NCI-H2029 treated with DMSO at 0.1 percent for 48 hours (cell line): ENCODE results near the gene ART5.
"Not testable (repeated sequence)": the region's sequence is repeated elsewhere in the genome, so short reads cannot be mapped to it uniquely, and the experiment has no call there.

Experiments
- DNase-seq: peaks from one replicate; lab custom pipeline; 2025; lab: John Stamatoyannopoulos, UW

ART5 gene

DNA sequence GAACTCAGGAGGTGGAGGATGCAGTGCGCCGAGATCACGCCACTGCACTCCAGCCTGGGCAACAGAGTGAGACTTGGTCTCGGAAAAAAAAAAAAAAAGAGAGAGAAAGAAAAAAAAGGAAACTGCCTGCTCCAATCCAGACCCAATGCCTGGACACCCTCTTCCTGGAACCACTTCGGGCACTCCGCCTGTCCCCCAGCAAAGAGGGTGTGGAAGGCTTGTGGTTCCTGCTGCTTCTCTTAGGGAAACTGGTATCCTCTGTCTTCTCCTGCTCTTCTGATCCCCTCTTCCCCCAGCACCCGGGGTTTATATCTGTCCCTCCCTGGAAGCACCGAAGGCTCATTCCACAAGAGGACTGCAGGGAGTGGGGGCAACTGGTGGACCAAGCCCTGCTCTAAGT lies 16.5 kb upstream of the ART5 start:
- no peak for DNase-seq

DNA sequence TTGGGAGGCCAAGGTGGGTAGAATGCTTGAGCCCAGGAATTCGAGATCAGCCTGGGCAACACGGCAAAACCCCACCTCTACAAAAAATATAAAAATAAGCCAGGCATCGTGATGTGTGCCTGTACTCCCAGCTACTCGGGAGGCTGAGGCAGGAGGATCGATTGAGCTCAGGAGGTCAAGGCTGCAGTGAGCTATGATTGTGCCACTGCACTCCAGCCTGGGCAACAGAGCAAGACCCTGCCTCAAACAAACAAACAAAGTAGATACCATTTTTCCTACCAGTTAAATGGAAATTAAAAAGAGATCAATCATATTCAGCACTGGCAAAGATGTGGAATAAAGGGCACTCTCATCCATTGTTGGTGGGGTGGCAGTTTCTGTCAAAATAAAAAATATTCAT lies 15.5 kb upstream of the ART5 start:
- not testable (repeated sequence) for DNase-seq

DNA sequence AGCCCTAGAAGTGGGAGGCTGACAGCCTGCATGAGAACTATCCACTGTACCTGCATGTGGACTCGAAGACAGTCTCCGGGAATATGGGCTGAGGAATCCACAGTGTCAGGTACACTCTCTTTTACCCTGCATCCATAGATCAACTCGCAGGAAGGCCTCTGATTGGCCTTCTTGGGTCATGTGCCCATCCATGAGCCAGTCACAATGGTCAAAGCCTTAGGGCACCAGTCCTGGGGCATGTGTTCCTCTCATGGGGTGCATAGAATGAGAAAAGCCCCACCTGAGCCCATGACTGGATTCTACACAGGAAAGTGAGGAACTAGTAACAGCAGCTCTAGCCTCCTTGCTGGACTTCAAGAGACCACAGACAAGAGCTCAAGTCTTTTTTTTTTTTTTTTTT lies 13.8 kb upstream of the ART5 start:
- DNase-seq, result no peak

DNA sequence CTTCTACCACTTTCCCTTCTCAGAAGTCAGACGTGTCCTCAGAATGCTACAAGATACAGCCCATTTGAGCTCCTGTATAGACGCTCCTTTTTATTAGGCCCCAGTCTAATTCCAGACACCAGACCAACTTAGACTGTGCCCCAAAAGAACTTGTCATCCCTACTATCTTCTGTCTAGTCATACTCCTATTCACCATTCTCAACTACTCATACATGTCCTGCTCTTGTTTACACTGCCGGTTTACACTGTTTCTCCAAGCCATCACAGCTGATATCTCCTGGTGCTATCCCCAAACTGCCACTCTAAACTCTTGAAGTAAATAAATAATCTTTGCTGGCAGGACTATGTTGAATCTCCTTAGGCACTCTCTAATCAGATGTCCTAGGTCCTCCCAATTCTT lies 10.7 kb upstream of the ART5 start:
- DNase-seq, result not testable (repeated sequence)

DNA sequence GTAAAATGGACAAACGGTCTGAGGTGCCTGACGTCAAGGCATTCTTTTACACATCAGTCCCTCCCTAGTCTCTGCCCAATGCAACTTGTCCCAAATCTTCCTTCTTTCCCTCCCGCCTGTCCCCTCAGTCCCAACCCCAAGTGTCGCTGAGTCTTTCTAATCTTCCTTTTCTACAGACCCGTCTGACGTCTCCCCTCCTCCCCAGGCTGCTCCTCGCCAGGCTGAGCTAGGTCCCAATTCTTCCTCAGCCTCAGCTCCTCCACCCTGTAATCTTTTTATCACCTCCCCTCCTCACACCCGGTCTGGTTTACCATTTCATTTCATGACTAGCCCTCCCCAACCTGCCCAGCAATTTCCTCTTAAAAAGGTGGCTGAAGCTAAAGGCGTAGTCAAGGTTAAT lies 7.6 kb upstream of the ART5 start:
- not testable (repeated sequence) for DNase-seq

DNA sequence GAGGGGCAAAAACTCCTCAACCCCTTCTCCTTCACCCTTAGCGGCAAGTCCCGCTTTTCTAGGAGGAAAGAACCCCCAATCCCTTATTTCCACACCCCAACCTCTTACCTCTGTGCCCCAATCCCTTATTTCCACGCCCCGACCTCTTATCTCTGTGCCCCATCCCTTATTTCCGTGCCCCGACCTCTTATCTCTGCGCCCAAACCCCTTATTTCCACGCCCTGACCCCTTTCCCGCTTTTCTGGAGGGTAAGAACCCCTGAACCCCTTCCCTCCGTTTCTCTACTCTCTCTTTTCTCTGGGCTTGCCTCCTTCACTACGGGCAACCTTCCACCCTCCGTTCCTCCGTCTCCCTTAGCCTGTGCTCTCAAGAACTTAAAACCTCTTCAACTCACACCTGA lies 7.1 kb upstream of the ART5 start:
- DNase-seq, result not testable (repeated sequence)

DNA sequence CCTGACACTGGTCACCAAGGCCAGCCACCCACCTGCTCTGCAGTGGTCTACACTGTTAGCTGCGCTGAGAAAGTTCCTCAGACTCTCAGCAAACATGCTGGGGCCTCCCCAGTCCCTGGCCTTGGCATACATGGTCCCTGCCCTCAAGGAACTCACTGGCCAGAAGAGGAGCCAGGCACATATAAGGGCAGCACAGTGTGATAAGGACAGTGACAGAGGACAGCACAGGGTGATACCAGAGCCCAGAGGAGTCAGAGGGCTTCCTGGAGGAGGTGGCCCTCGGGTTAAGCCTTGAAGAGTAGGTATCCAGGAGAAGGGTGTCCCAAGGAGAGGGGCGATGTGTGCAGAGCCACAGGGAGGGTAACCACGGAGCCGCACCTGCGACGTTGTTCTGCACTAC lies 3.8 kb upstream of the ART5 start:
- no peak for DNase-seq

DNA sequence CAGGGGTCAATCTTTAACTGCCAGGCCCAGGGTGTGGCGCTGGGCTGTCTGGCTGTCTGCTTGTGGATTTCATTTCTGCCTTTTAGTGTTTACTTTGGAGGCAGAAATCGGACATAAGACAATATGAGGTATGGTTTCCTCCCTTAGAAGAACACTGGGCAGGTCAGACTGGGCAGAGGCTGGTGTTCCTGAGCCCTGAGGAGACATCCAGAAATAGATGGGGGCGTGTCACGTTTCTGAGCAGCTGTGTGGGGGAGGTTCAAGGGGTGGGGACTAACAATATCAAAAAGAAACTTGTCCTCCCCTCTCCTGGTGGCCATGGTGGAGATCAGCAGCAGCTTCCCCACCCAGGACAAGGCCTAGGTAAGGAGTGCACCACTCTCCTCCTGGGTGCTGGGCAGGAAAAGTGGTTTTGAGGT lies 3.0 kb upstream of the ART5 start, which contains the start of gene ART1:
ART1 (plus strand) TSS at position 312 of the 419 bp plus-strand sequence. CDS start 14,086 bp downstream, outside the sequence.
- DNase-seq, result no peak

DNA sequence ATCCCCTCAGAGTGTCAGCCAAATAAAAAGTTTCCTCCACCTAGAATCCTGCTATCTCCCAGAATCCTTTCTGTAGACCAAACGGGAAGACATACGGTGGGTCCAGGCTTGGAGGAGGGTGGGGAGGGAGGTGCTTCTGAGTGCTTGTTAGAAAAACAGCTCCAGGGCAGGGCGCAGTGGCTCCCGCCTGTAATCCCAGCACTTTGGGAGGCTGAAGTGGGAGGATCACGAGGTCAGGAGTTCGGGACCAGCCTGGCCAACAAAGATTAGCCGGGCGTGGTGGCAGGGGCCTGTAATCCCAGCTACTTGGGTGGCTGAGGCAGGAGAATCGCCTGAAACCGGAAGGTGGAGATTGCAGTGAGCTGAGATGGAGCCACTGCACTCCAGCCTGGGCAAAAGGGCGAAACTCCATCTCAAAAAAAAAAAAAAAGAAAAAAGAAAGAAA lies 1.3 kb upstream of the ART5 start:
- not testable (repeated sequence) for DNase-seq

DNA sequence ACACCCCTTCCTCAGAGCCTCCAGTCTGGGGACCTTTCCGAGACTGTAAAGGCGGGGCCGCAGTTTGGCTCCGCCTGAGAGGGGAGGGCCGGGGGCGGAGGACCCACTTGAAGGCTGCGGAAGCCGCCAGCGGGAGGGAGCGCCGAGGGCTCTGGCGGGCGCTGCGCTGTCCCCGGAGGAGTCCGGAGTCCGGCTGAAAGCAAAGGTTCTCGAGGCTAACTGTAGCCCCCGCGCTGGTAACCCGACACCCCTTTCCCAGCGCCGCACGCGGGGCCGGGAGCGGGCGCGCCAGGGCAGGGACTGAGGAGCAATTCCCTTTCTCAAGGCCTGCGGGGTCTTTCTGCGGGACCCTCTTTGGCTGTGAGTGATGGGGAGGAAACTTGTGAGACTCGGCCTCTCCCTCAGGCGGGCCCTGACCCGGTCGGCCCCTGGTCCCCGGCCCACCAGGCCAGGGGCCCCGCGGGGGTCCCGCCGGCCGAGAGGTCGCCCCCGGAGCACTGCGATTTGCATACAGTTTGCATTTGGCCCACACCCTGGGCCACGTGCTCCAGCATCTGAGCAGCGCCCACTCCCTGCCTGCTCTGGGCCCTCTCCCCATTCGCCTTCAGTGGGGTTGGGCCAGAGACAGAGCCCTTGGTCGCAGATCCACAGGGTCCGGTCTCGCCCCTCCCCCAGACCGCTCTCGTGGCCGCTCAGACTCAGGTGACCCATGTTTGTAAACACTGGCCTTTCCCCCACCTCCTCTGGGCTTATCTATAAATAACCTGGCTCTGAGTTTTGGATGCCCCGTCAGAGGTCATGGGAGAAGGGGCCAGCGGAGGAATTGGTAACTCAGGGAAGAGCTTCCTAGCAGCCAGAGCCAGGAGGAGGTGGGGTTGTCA lies 519 bp upstream of the ART5 start:
- no peak for DNase-seq

DNA sequence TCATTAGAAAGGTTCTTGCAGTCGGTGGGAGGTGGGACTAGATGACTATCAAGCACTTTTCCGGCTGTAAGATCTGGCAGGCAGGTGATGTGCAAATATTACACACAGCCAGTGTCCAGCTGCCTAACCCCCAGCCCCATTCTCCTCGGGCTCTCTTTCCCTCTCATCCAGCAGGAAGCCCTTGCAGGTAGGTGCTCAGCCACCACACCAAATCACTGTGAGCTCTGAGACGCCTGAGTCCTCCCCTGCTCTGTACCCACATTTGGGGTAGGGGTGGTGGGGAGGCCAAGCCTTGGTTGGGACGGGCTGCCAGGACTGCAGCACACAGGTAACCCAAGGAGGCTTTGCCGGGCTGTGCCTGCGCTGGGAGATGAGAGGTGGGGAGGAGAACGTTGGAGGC lies 601 bp downstream of the ART5 start:
- no peak for DNase-seq

DNA sequence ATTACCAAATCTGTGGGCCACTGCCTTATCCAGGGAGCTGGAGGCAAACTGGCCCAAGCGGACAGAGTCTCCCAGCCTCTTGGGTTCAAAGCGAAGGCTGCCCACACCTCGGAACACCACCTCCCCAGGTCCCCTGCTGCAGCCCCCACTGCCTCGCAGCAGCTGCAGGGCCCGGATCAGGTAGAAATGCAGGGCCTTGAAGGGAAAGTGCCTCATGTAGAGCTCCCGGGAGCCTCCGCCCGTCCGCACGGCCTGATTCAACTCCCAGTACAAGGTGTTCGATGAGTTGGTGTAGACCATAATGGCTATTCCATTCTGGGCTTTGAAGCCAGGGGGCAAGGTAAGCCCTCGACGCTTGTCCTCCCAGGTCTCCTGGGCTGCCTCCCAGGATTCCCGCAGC lies 2.0 kb downstream of the ART5 start:
- DNase-seq, result no peak

DNA sequence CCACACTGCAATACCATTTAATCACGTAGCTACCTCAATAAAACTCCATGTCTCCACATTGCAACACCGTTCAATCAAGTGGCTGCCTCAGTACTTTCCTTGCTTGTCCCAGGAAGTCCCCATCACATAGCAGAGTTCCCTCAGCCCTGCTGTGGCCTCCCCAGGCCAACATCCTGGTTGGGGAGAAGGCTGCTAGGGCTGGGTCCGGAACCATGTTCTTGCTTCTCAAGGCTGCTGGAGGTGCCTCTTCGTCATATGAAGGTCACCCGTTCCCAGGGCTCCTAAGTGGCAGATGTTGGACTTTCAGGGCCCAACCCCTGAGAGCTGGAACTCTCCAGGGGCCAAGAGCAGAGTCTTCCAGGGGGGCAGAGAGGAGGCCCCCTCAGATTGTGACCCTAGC lies 3.3 kb downstream of the ART5 start:
- no peak for DNase-seq

DNA sequence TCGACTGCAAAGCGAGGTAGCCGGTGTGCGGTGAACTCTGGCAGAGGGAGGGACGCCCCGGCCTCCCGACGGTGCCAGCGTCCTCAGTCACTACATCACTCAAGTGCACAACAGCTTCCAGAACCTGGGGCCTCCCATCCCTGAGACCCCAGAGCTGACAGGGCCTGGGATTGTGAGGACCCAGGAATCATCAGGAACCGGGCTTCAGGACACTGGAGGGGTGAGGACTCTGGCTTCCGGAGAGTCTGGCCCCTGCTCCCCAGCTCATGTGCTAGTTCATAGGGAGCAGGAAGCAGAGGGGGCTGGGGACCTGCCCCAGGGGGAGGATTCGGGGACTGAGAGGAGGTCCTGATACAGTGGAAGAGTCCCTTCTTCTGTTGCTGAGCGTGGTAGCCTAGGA lies 4.6 kb downstream of the ART5 start:
- DNase-seq, result no peak

DNA sequence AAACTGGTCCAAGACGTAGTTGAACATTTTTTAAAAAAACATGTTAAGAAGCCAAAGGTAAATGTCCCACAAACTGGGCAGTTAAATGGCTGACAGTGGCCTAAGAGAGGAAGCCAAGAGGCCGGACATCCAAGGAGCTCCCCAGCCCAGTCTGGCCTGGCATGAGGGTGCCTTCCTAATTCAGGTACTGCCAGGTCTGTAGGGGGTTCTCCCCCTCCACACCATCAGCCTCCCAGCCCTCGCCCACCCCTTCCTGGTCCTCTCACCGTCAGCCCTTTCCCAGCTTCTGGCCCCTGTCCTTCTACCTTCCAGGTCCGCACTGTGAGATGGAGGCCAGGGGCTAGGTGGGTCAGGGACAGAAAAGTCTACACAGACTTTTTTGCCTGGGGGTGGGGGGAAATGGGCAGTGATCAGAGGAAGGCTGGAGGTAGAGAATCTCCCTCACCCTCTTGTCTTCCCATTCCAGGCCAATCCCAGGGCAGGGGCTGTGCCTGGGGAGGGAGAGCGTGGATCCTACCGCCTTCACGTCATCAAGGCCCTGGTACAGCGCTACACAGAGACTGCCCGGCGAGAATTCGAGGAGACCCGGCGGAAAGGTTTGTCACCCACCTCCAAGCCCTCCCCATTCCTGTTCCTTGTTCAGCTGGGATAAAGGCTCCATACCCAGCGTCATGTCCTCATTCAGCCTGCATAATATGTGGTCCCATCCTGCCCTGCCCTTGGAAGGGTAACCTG lies 6.0 kb downstream of the ART5 start:
- DNase-seq, result no peak

DNA sequence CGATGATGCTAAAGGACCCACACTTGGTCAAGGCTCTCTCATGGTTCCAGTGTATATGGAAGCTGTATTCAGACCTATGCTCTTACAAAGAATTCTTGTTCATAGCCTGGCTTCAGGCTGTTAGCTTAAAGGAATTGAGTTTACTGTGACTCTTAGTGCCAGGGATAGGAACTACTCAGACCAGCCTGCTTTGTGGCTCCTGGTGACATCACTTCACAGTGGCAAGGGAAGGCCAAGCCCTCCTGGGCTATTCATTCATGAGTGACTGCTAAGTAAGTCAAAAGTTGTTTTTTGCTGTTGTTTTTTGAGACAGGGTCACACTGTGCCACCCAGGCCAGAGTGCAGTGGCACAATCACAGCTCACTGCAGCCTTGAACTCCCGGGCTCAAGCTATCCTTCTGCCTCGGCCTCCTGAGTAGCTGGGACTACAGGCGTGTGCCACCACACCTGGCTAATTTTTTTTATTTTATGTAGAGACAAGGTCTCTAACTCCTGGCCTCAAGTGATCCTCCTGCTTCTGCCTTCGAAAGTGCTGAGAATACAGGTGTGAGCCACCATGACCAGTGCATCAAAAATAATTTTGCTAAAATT lies 9.6 kb downstream of the ART5 start:
- DNase-seq, result no peak

DNA sequence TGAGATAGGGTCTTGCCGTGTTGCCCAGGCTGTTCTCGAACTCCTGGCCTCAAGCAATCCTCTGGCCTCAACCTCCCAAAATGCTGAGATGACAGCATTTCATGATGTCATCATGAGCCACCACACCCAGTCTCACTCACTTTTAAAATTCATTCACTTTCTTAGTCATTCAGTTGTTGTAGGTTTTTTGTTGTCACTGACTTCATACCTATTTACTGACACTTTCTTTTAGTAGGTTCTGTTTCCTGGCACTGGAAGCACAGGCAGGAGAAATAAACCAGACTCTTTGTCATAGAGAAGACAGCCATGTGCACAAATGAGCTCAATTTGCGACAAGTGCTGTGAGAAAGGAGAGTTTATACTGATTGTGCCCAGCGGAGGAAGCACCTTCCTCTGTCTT lies 10.5 kb downstream of the ART5 start:
- no peak for DNase-seq

DNA sequence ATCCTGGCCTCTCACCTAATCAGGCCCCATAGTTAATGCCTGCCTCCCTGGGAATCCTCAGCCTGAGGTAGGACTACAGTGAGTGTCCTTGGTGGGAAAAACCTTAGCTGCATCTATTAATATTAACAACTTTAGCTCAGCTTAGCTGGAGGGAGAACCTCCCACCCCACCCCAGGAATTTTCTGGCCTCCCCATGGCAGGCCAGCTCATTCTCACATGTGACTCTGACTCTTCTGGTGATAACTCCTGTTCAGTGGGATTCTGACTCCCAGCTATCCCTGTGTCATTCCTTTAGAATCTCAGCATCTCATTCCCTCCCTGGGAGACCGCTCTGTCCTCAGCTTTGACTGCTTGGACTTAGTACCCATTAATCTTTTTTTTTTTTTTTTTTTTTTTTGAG lies 14.5 kb downstream of the ART5 start:
- DNase-seq, result no peak

DNA sequence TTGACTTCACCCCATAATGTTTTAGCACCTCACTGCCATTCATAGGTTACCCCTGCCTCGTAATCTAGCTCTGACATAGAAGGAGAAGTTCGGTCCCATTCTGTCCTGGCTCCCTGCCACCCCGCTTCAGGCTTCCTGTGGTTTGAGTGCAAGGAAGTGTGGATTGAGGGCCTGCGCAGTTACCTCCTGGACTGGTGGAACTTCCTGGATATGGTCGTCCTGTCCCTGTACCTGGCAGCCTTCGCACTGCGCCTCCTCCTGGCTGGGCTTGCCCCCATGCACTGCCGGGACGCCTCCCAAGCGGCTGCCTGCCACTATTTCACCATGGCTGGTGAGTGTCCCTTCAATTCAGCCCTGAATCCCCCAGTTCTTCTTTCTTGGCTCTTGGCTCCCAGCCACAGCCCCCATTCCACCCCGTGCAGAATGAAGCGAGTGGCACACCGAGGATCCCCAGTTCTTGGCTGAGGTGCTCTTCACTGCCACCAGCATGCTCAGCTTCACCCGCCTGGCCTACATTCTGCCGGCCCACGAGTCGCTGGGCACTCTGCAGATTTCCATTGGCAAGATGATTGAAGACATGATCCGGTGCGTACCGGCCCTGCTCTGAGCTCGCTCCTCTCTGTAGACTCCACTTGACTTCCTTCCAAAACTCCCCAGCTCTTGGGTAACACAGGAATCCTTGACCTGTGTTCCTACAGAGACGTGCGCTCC lies 15.4 kb downstream of the ART5 start:
- DNase-seq, result no peak

DNA sequence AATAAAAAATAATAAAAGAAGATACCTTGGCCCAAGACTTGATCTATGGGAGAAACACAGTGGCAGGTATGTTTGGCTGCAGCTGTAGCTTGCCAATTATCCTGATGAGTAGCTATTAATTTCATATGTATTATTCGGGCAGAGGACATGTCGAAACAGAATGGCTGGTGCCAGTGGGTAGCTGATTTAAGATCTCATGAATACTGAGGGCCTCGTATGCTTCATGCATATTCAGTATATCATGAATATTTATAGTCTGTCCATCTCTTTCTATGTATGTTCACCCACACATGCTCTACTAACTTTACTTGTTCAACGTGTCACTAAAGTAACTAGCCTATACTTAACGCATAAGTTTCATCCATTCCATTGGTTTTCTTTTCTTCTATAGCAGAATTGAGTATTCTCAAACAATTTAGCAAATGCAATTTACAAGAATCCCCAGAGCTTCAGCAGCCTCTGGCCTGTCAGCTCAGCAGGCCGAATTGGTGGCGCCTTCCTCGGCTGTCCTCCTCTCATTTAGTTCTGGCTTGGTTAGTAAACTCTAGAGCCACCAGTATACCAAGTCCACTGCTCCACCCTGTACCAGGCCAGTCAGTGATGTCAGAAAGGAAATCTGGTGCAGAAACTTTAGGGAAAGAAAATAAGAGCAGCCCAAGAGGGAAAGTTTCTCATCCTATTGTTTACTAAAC lies 17.9 kb downstream of the ART5 start:
- DNase-seq, result no peak

DNA sequence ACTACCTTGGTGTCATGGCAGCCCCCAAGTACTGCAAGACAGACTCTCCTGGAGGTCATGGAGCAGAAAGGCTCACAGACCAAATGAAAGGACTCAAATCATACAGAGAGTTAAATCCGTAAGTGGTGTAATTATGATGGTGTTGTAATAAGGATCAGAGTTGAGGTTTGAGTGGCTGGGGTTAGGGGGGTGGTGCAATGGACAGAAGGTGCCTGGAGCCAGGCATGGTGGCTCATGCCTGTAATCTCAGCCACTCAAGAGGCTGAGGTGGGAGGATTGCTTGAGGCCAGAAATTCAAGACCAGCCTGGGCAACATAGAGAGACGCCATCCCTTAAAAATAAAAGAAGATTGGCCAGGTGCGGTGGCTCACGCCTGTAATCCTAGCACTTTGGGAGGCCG lies 18.7 kb downstream of the ART5 start:
- no peak for DNase-seq

DNA sequence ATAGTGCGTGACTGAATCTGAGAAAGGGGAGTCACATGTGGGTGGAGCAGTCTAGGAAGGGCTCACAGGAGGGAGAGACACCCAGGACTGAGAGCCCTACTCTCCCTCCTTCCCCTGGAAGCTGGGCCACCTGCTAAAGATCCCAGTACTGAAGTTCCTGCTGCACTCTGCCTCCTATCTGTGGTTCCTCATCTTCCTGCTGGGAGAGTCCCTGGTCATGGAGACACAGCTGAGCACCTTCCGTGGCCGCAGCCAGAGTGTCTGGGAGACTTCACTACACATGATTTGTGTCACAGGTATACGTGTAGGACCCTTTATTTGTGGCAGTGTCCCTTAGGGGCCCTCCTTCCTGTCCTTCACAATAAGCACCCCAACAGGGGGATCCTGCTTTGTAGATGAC lies 19.3 kb downstream of the ART5 start:
- no peak for DNase-seq
